Activated T-helper 17 cell treated with anti-CD3 and anti-CD28 coated beads, Interleukin-2, amount 50 U/mL, for 72 hours (primary cell): ENCODE measurements around the gene DKK3. TPM values are rescaled to one million over a fixed set of nuclear protein-coding genes. Genes with fewer than 3 reads are reported as not detected.

ENCODE experiments used
- ATAC-seq: fragments of 150-1000 bp; cut with Tn5 transposase; replicated peaks from 2 replicates; pipeline ENCODE4 v1.10.0; 2021; ENCODE audit warnings: mild to moderate bottlenecking, moderate library complexity
- H3K27ac Mint-ChIP-seq: one replicate; pipeline ENCODE4 v1.8.0; 2022; ENCODE audit warnings: mixed read lengths
- H3K27me3 Mint-ChIP-seq: one replicate; pipeline ENCODE4 v1.8.0; 2022; ENCODE audit warnings: mixed read lengths
- H3K36me3 Mint-ChIP-seq: one replicate; pipeline ENCODE4 v1.8.0; 2022; ENCODE audit warnings: low read depth, mild to moderate bottlenecking, mixed read lengths
- H3K4me1 Mint-ChIP-seq: one replicate; pipeline ENCODE4 v1.8.0; 2022; ENCODE audit warnings: mixed read lengths
- H3K4me3 Mint-ChIP-seq: one replicate; pipeline ENCODE4 v1.8.0; 2022; ENCODE audit warnings: mild to moderate bottlenecking, mixed read lengths
- H3K9me3 Mint-ChIP-seq: one replicate; pipeline ENCODE4 v1.8.0; 2022; ENCODE audit warnings: mixed read lengths
- total RNA-seq, 2 donors: library from RNA; stranded (reverse); gene quantifications; one replicate each; pipeline ENCODE4 v1.2.3, GENCODE V29; 2022

The DKK3 gene
- total RNA-seq, 2 donors from 2014 or later, result not detected

- Mint-ChIP-seq H3K27me3 (no peaks in the 10 kb centered on the region), H3K4me3 (no peak overlapping the region), H3K36me3 (no peaks in the 10 kb centered on the region), H3K27ac (no peak overlapping the region), H3K4me1 (peaks cover 5% of the 10 kb centered on the region), H3K9me3 (no peaks in the 10 kb centered on the region)
- ATAC-seq, result no peak
Observed at GRCh38 chr11:11977206-11977938, 31.1 kb downstream of the DKK3 start.

DNA sequence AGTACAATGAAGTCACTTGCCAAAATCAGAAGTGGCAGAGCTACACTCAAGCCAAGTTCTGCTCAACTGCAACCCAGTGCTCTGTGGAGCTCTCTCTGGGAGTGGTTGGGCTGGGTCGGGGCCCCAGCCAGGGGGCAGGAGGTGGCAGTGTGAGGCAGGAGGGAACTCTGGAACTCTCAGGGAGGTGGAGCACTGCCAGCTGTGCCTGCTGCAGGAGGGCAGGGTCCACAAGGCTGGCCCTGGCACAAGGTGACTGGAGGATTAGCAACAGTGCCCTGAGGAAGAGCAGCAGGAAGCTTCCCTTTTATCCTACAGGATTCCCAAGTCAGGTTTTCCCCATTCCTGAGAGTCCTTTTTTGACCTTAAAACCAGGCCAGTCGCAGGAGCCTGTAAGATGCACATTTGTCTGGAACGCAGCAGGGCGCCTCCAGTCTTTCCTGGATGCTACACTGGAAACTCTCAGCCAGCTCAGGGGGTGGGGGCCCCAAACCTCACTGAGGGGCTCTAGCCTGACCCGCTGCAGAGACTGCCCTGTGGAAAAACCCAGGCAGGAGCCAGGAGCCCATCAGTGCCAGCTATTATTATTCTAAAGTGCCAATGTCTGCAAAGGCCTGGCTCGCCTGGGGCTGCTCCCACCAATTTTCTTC lies 31.8 kb downstream of the DKK3 start:
- ATAC-seq, result no peak
- Mint-ChIP-seq H3K36me3 (no peaks in the 10 kb centered on the region), H3K4me1 (peaks cover 5% of the 10 kb centered on the region), H3K4me3 (no peak overlapping the region), H3K9me3 (no peaks in the 10 kb centered on the region), H3K27ac (no peak overlapping the region), H3K27me3 (no peaks in the 10 kb centered on the region)

GRCh38 chr11:11975201-11976092 lies 33.0 kb downstream of the DKK3 start:
- Mint-ChIP-seq H3K27me3 (no peaks in the 10 kb centered on the region), H3K27ac (no peak overlapping the region), H3K36me3 (no peaks in the 10 kb centered on the region), H3K4me1 (peaks cover 5% of the 10 kb centered on the region), H3K9me3 (no peaks in the 10 kb centered on the region), H3K4me3 (no peak overlapping the region)
- ATAC-seq, result no peak

- H3K4me1 Mint-ChIP-seq, result peaks cover 5% of the 10 kb centered on the region
Observed at GRCh38 chr11:11973866-11974265, 34.6 kb downstream of the DKK3 start.

DNA sequence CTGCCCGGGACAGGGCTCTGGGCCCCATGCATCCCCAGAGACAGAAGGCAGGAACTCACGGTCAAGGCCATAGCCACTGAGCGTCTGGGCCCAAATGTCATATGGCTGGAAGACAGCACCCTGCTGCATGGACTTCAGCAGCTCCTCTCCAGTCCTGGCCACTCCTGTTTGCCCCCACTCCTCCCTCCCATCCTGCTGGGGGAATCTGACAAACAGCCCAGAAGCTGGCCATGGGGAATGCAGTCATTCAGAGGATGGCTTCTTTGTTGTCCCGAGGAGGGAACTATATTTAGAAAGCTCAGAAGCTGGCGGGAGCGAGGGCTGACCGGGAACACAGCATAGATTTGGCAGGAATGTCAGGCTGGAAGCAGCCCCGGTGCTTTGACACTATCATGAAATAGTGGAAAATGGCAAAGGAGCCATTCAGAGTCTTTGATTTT lies 35.0 kb downstream of the DKK3 start:
- Mint-ChIP-seq H3K4me3 (no peak overlapping the region), H3K4me1 (peaks cover 5% of the 10 kb centered on the region), H3K36me3 (no peaks in the 10 kb centered on the region), H3K27ac (no peak overlapping the region), H3K9me3 (no peaks in the 10 kb centered on the region), H3K27me3 (no peaks in the 10 kb centered on the region)
- no peak for ATAC-seq

More at GRCh38 chr11:11973866-11974265, 34.6 kb downstream of the DKK3 start:
- Mint-ChIP-seq H3K9me3 (no peaks in the 10 kb centered on the region), H3K36me3 (no peaks in the 10 kb centered on the region), H3K4me3 (no peak overlapping the region), H3K27ac (no peak overlapping the region), H3K27me3 (no peaks in the 10 kb centered on the region)
- no peak for ATAC-seq

DNA sequence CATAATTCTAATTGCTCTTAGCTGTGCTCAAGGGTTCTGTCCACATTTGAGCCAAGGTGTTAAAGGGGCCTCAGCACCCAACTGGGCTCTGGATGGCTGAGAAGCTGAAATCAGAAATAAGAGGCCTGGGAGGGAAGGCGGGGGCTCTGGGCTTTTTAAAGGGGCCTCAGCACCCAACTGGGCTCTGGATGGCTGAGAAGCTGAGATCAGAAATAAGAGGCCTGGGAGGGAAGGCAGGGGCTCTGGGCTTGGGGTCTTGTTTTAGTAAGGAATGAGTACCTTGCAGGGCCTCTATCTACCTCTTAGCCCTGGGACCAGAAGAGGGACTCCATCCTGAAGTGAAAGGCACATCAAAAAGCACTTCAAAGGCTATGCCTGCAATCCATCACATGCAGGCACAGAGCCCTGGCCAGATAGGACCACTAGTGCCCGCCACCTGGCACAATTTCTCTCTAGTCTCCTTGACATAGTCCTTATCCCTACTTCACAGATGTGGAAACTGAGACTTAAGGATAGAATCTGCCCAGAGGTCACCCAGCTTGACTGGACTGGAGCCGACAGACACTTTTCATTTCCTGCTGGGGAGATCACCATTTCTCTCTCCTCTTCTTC lies 35.6 kb downstream of the DKK3 start:
- ATAC-seq, result no peak
- no peaks in the 10 kb centered on the region for H3K9me3 Mint-ChIP-seq
- no peak overlapping the region for H3K27ac Mint-ChIP-seq
- H3K4me1 Mint-ChIP-seq, result peaks cover 5% of the 10 kb centered on the region
- no peaks in the 10 kb centered on the region for H3K36me3 Mint-ChIP-seq
- no peaks in the 10 kb centered on the region for H3K27me3 Mint-ChIP-seq
- H3K4me3 Mint-ChIP-seq, result no peak overlapping the region

DNA sequence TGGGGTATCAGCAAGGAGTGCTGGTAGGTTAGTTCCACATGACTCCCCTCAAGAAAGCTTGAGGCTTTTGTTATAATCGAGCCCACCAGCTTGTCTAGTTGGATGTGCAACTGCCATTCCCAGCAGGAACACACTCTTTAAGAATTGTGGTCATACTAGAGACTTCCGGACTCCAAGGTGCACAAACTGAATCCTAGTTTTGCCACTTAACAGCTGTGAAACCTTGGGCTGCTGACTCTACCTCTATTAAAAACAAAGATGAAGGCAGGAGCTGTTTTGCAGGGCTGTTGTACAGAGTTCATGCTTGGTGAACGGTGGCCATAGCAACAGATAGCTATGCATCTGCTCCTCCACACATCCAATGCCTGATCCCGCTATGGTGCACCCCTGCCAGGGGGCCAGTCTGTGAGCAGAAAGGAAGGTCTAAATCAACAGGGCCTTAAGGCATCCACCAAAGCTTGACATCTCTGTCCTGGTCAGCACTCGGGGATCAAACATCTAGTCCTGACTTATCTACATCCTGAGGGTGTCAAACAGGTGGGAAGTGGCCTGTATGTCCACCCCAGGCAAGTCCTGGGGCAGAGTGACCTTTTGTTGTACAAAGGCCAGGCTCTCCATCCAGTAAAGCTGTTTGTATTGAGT lies 36.4 kb downstream of the DKK3 start:
- H3K27ac Mint-ChIP-seq, result no peak overlapping the region
- no peaks in the 10 kb centered on the region for H3K36me3 Mint-ChIP-seq
- peaks cover 5% of the 10 kb centered on the region for H3K4me1 Mint-ChIP-seq
- no peaks in the 10 kb centered on the region for H3K27me3 Mint-ChIP-seq
- no peak overlapping the region for H3K4me3 Mint-ChIP-seq
- no peaks in the 10 kb centered on the region for H3K9me3 Mint-ChIP-seq
- no peak for ATAC-seq

- Mint-ChIP-seq H3K27ac (no peak overlapping the region), H3K36me3 (no peaks in the 10 kb centered on the region), H3K9me3 (no peaks in the 10 kb centered on the region), H3K4me3 (no peak overlapping the region), H3K4me1 (no peaks in the 10 kb centered on the region), H3K27me3 (no peaks in the 10 kb centered on the region)
- no peak for ATAC-seq
Observed at GRCh38 chr11:11970556-11970955, 37.9 kb downstream of the DKK3 start.

- no peak overlapping the region for H3K4me3 Mint-ChIP-seq
- ATAC-seq, result no peak
Observed at GRCh38 chr11:11969380-11970215, 38.8 kb downstream of the DKK3 start.

DNA sequence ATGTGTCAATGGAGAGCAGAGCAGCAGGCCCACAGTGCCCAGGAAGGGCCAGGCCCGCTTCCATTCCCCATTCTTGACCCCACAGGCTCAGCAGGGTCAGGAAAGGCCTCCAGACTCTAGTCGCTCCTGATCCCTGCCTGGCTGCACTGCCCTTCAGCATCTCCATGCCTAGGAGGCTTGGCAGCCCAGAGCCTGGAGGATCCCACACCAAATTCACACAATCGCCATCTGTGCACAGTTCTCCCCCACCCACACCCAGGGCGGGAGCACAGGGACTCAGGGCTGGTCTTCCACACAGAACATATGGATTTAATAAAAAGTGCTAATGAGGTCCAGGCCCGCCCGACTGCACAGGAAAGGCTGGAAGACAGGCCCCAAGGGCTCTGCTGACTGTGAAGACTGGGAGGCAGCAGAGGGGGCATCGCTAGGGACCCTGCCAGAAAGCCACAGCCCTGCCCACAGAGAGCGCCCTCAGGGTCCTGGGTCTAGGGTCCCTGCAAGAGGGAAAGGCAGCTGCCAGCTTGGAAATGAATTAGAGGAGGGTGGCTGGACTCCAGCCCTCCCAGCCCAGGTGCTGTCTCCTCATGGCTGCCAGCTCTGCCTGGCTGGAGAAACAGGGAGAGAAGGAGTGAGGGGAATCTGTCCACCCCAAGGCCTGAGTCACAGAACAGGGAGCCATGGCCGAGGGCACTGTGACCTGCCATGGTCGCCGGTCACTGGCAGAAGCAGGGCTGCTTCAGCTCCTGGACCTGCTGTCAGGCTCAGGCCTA lies 39.7 kb downstream of the DKK3 start:
- H3K4me3 Mint-ChIP-seq, result no peak overlapping the region
- H3K27ac Mint-ChIP-seq, result no peak overlapping the region
- no peaks in the 10 kb centered on the region for H3K36me3 Mint-ChIP-seq
- no peak for ATAC-seq
- H3K4me1 Mint-ChIP-seq, result no peaks in the 10 kb centered on the region
- no peaks in the 10 kb centered on the region for H3K9me3 Mint-ChIP-seq
- H3K27me3 Mint-ChIP-seq, result no peaks in the 10 kb centered on the region

More at GRCh38 chr11:11969380-11970215, 38.8 kb downstream of the DKK3 start:
- no peaks in the 10 kb centered on the region for H3K4me1 Mint-ChIP-seq
- no peaks in the 10 kb centered on the region for H3K36me3 Mint-ChIP-seq
- no peaks in the 10 kb centered on the region for H3K9me3 Mint-ChIP-seq
- no peak overlapping the region for H3K27ac Mint-ChIP-seq
- H3K27me3 Mint-ChIP-seq, result no peaks in the 10 kb centered on the region

- no peaks in the 10 kb centered on the region for H3K9me3 Mint-ChIP-seq
- no peak overlapping the region for H3K4me3 Mint-ChIP-seq
- no peaks in the 10 kb centered on the region for H3K4me1 Mint-ChIP-seq
- no peak for ATAC-seq
- no peaks in the 10 kb centered on the region for H3K36me3 Mint-ChIP-seq
- no peak overlapping the region for H3K27ac Mint-ChIP-seq
- no peaks in the 10 kb centered on the region for H3K27me3 Mint-ChIP-seq
Observed at GRCh38 chr11:11967669-11968510, 40.5 kb downstream of the DKK3 start.
